PC-9 (cell line): ENCODE results near the gene SUV39H2. TPM values are rescaled to one million over a fixed set of nuclear protein-coding genes. Genes with fewer than 3 reads are reported as not detected.
"Not testable (repeated sequence)": the region's sequence is repeated elsewhere in the genome, so short reads cannot be mapped to it uniquely, and the experiment has no call there.

Source experiments
- BruUV-seq: library from RNA; stranded (reverse); fragments of 400-500 nt; replicated peaks from 2 replicates; lab custom pipeline; 2021; lab: Mats Ljungman, UMichigan
- CTCF ChIA-PET: fragments of 300-600 bp; sonication (Branson Sonifier 250); formaldehyde crosslinking; loops from one replicate; lab custom pipeline; 2022; ENCODE audit warnings: antibody characterized with exemption; lab: Charles Lee
- POLR2A ChIA-PET: fragments of 300-600 bp; sonication (Branson Sonifier 250); formaldehyde crosslinking; loops from one replicate; lab custom pipeline; 2022; ENCODE audit warnings: antibody characterized with exemption; ENCODE audit not compliant: unreplicated experiment; lab: Charles Lee
- DNase-seq, 2 experiments: peaks; one replicate each; pipeline versions ENCODE4 v3.0.0 to v3.0.0-alpha.2; 2015 to 2022; ENCODE audit warnings: mixed read lengths in 1 of 2
- H2AFZ ChIP-seq: fragments of 200-600 bp; sonication (generic); 2 replicates; pipeline ENCODE4 v1.8.1; 2017; ENCODE audit warnings: antibody characterized with exemption
- H3F3A ChIP-seq: fragments of 200-600 bp; sonication (generic); 2 replicates; pipeline ENCODE4 v1.8.1; 2017; ENCODE audit warnings: antibody characterized with exemption, mild to moderate bottlenecking, low read depth; ENCODE audit not compliant: insufficient read depth
- H3K27ac ChIP-seq: fragments of 200-600 bp; sonication (generic); 2 replicates; pipeline ENCODE4 v1.6.1; 2016; ENCODE audit warnings: mixed run types
- H3K27me3 ChIP-seq: fragments of 200-600 bp; sonication (generic); 2 replicates; pipeline ENCODE4 v1.6.1; 2016; ENCODE audit warnings: low read depth, mixed run types; ENCODE audit not compliant: insufficient read depth
- H3K36me3 ChIP-seq: fragments of 200-600 bp; sonication (generic); 2 replicates; pipeline ENCODE4 v1.6.1; 2016; ENCODE audit warnings: low read depth, mixed run types
- H3K4me1 ChIP-seq: fragments of 200-600 bp; sonication (generic); replicated peaks from 2 replicates; pipeline ENCODE4 v1.6.1; 2016; ENCODE audit warnings: mixed run types; ENCODE audit not compliant: insufficient read depth
- H3K4me2 ChIP-seq: fragments of 200-600 bp; sonication (generic); 2 replicates; pipeline ENCODE4 v1.6.1; 2017; ENCODE audit warnings: mixed run types
- H3K4me3 ChIP-seq: fragments of 200-600 bp; sonication (generic); 2 replicates; pipeline ENCODE4 v1.6.1; 2016; ENCODE audit warnings: mixed run types
- H3K79me2 ChIP-seq: fragments of 200-600 bp; sonication (generic); 2 replicates; pipeline ENCODE4 v1.6.1; 2017; ENCODE audit warnings: low read depth, mixed run types
- H3K9me2 ChIP-seq: fragments of 200-600 bp; sonication (generic); 2 replicates; pipeline ENCODE4 v1.8.1; 2017; ENCODE audit warnings: mild to moderate bottlenecking; ENCODE audit not compliant: insufficient read depth
- H3K9me3 ChIP-seq: fragments of 200-600 bp; sonication (generic); 2 replicates; pipeline ENCODE4 v1.8.1; 2016; ENCODE audit warnings: low read depth; ENCODE audit not compliant: insufficient read depth
- H4K20me1 ChIP-seq: fragments of 200-600 bp; sonication (generic); 2 replicates; pipeline ENCODE4 v1.8.1; 2017; ENCODE audit not compliant: insufficient read depth
- CTCF ChIP-seq: fragments of 200-600 bp; sonication (generic); conservative IDR thresholded peaks from 2 replicates; pipeline ENCODE4 v1.6.1; 2017; ENCODE audit warnings: mixed run types, antibody characterized with exemption, mild to moderate bottlenecking, moderate library complexity
- EZH2 ChIP-seq: fragments of 200-600 bp; sonication (generic); IDR thresholded peaks from 2 replicates; pipeline ENCODE4 v1.8.0; 2017; ENCODE audit warnings: antibody characterized with exemption, low read depth
- intact Hi-C: fragments of 100-400 bp; cut with micrococcal nuclease; formaldehyde crosslinking; loops from one replicate; pipeline ENCODE4 v1.10.0; 2022; ENCODE audit not compliant: unreplicated experiment
- total RNA-seq: library from RNA; stranded (reverse); gene quantifications from 2 replicates; pipeline ENCODE4 v1.2.3, GENCODE V29; 2021

The SUV39H2 gene
- total RNA-seq, 1 experiment from 2014 or later, result 20.9 TPM

- POLR2A ChIA-PET, result no interaction called here
- Histone ChIP-seq H4K20me1 (no peaks in the 10 kb centered on the region), H3K4me3 (no peak overlapping the region), H3K9me3 (no peaks in the 10 kb centered on the region), H3K27me3 (no peaks in the 10 kb centered on the region), H3K4me1 (0 out of 2 replicates have a peak, but pooled peaks cover 4% of the 10 kb centered on the region), H3K4me2 (no peak overlapping the region), H2AFZ (no peak overlapping the region), H3K9me2 (no peaks in the 10 kb centered on the region), H3K36me3 (no peaks in the 10 kb centered on the region), H3F3A (no peaks in the 10 kb centered on the region), H3K79me2 (no peaks in the 10 kb centered on the region), H3K27ac (no peak overlapping the region)
- no peak for DNase-seq
- no TSS peak for BruUV-seq
- TF ChIP-seq CTCF, result no peak
- no peak for TF ChIP-seq EZH2
- intact Hi-C loops, result no loop called here
- CTCF ChIA-PET, result interaction anchor here (0.6 kb wide), 1 partner anchor 57 kb away, joined by 4 read pairs; no protein-coding TSS in a partner anchor
Measured at GRCh38 chr10:14936584-14936983, 57.9 kb downstream of the SUV39H2 start.

GRCh38 chr10:14938971-14939370, 60.3 kb downstream of the SUV39H2 start:
- peak; percentile 41 to 46 for DNase-seq
- H3K27me3 ChIP-seq, H3K4me1 ChIP-seq, intact Hi-C loops, H3K9me2 ChIP-seq, H3K4me2 ChIP-seq, H3K27ac ChIP-seq, H3K79me2 ChIP-seq, CTCF ChIA-PET, H3K36me3 ChIP-seq, H2AFZ ChIP-seq, H3K4me3 ChIP-seq, BruUV-seq, H3K9me3 ChIP-seq, H3F3A ChIP-seq, H4K20me1 ChIP-seq: not testable (repeated sequence)
- POLR2A ChIA-PET, result interaction anchor here (0.6 kb wide), 1 partner anchor 167 kb away, joined by 4 read pairs; no protein-coding TSS in a partner anchor

- H3F3A ChIP-seq, H3K27me3 ChIP-seq, H3K27ac ChIP-seq, H3K4me3 ChIP-seq, intact Hi-C loops, H3K36me3 ChIP-seq, H2AFZ ChIP-seq, DNase-seq, H3K9me3 ChIP-seq, CTCF ChIA-PET, H4K20me1 ChIP-seq, H3K4me1 ChIP-seq, BruUV-seq, POLR2A ChIA-PET, H3K79me2 ChIP-seq, H3K4me2 ChIP-seq, H3K9me2 ChIP-seq: not testable (repeated sequence)
Measured at GRCh38 chr10:14942147-14942949, 63.7 kb downstream of the SUV39H2 start.

- DNase-seq, H3K4me1 ChIP-seq, H3K79me2 ChIP-seq, H3K4me3 ChIP-seq, H3K36me3 ChIP-seq, H3K27me3 ChIP-seq, POLR2A ChIA-PET, BruUV-seq, intact Hi-C loops, H3K9me3 ChIP-seq, H3K9me2 ChIP-seq, H4K20me1 ChIP-seq, CTCF ChIA-PET, H3K4me2 ChIP-seq, H2AFZ ChIP-seq, H3F3A ChIP-seq, H3K27ac ChIP-seq: not testable (repeated sequence)
Measured at GRCh38 chr10:14942950-14943338, 64.3 kb downstream of the SUV39H2 start.
